ENCODE results near the gene FYB1.

- TF ChIP-seq CTCF (conservative IDR thresholded peaks at IDR 0.05 in 1 of 2, IDR thresholded peaks at IDR 0.05 in 1 of 2; ENCODE audit: extremely low read depth in 1 of 2, insufficient read depth in 1 of 2, low read depth in 1 of 2, low read length in 2 of 2) (no peak), EZH2 (IDR thresholded peaks at IDR 0.05; ENCODE audit: borderline replicate concordance, low read length) (no peak)
Observed at GRCh38 chr5:39253196-39253595, 33.8 kb upstream of the FYB1 start.
